Muscle layer of duodenum (tissue), 2 donors: Measurements from ENCODE around the gene POLD1.

ENCODE experiments used
- H3K27ac ChIP-seq: one replicate; pipeline ENCODE4 v1.7.0; 2013; ENCODE audit warnings: mild to moderate bottlenecking, low read length
- H3K27me3 ChIP-seq: one replicate; pipeline ENCODE4 v1.7.0; 2013; ENCODE audit warnings: low read depth, mild to moderate bottlenecking, control low read depth, low read length
- H3K36me3 ChIP-seq, 2 donors: one replicate each; pipeline ENCODE4 v1.7.0; 2013; ENCODE audit warnings: low read length in 2 of 2, control low read depth in 1 of 2, mild to moderate bottlenecking in 1 of 2; ENCODE audit not compliant: insufficient read depth in 2 of 2, control insufficient read depth in 1 of 2
- H3K4me1 ChIP-seq, 2 donors: one replicate each; pipeline ENCODE4 v1.7.0; 2013; ENCODE audit warnings: low read length in 2 of 2, mild to moderate bottlenecking in 2 of 2, control low read depth in 1 of 2, moderate library complexity in 1 of 2; ENCODE audit not compliant: insufficient read depth in 2 of 2, control insufficient read depth in 1 of 2
- H3K4me3 ChIP-seq, 2 donors: one replicate each; pipeline ENCODE4 v1.7.0; 2013; ENCODE audit warnings: low read length in 2 of 2, low read depth in 1 of 2, mild to moderate bottlenecking in 1 of 2
- H3K9me3 ChIP-seq, 2 donors: one replicate each; pipeline ENCODE4 v1.7.0; 2013; ENCODE audit warnings: low read length in 2 of 2, control low read depth in 1 of 2, mild to moderate bottlenecking in 1 of 2; ENCODE audit not compliant: control insufficient read depth in 1 of 2
- donor health status: healthy.

The POLD1 gene

GRCh38 chr19:50356691-50357177 lies 27.4 kb upstream of the POLD1 start:
- Histone ChIP-seq H3K9me3 (no peaks in the 10 kb centered on the region), H3K36me3 (no peaks in the 10 kb centered on the region), H3K4me3 (peak overlapping the region in 1 of 2 donors; percentile 63), H3K27ac (no peak overlapping the region), H3K27me3 (no peaks in the 10 kb centered on the region), H3K4me1 (peaks cover 0 to 2% of the 10 kb centered on the region in 2 donors)

GRCh38 chr19:50357178-50358100 lies 26.7 kb upstream of the POLD1 start:
- H3K27me3 ChIP-seq, result no peaks in the 10 kb centered on the region
- H3K9me3 ChIP-seq, result no peaks in the 10 kb centered on the region
- peak overlapping the region; percentile 87 for H3K27ac ChIP-seq
- H3K4me3 ChIP-seq, result peak overlapping the region; percentile 63 to 76
- no peaks in the 10 kb centered on the region for H3K36me3 ChIP-seq
- H3K4me1 ChIP-seq, result peaks cover 0 to 2% of the 10 kb centered on the region in 2 donors

- Histone ChIP-seq H3K4me1 (peaks cover 0 to 2% of the 10 kb centered on the region in 2 donors), H3K27ac (no peak overlapping the region), H3K9me3 (no peaks in the 10 kb centered on the region), H3K27me3 (no peaks in the 10 kb centered on the region), H3K36me3 (no peaks in the 10 kb centered on the region), H3K4me3 (peak overlapping the region; percentile 59 to 63)
Measured at GRCh38 chr19:50358483-50359327, 25.4 kb upstream of the POLD1 start.

GRCh38 chr19:50359328-50359818 lies 24.8 kb upstream of the POLD1 start:
- no peaks in the 10 kb centered on the region for H3K9me3 ChIP-seq
- H3K27ac ChIP-seq, result no peak overlapping the region
- peaks cover 0 to 2% of the 10 kb centered on the region in 2 donors for H3K4me1 ChIP-seq
- H3K27me3 ChIP-seq, result no peaks in the 10 kb centered on the region
- no peaks in the 10 kb centered on the region for H3K36me3 ChIP-seq
- H3K4me3 ChIP-seq, result no peak overlapping the region

GRCh38 chr19:50361290-50362029 lies 22.7 kb upstream of the POLD1 start:
- Histone ChIP-seq H3K36me3 (no peaks in the 10 kb centered on the region), H3K27ac (no peak overlapping the region), H3K27me3 (no peaks in the 10 kb centered on the region), H3K4me3 (no peak overlapping the region), H3K4me1 (peaks cover 0 to 2% of the 10 kb centered on the region in 2 donors), H3K9me3 (no peaks in the 10 kb centered on the region)

GRCh38 chr19:50362030-50362412 lies 22.1 kb upstream of the POLD1 start:
- Histone ChIP-seq H3K36me3 (no peaks in the 10 kb centered on the region), H3K27ac (no peak overlapping the region), H3K27me3 (no peaks in the 10 kb centered on the region), H3K4me1 (peaks cover 0 to 2% of the 10 kb centered on the region in 2 donors), H3K4me3 (no peak overlapping the region), H3K9me3 (no peaks in the 10 kb centered on the region)

- no peaks in the 10 kb centered on the region for H3K27me3 ChIP-seq
- H3K27ac ChIP-seq, result no peak overlapping the region
- no peak overlapping the region for H3K4me3 ChIP-seq
- H3K4me1 ChIP-seq, result peaks cover 0 to 2% of the 10 kb centered on the region in 2 donors
- no peaks in the 10 kb centered on the region for H3K36me3 ChIP-seq
- no peaks in the 10 kb centered on the region for H3K9me3 ChIP-seq
Measured at GRCh38 chr19:50362656-50363424, 21.3 kb upstream of the POLD1 start.

GRCh38 chr19:50365434-50366306 lies 18.5 kb upstream of the POLD1 start, which contains the start of gene NAPSA:
Gene NAPSA, minus strand, starts transcription at chr19:50365639. Its CDS starts 18 bp downstream, at chr19:50365621.
- Histone ChIP-seq H3K36me3 (no peaks in the 10 kb centered on the region), H3K9me3 (no peaks in the 10 kb centered on the region), H3K4me1 (no peaks in the 10 kb centered on the region), H3K4me3 (no peak within 1 kb of the TSS), H3K27ac (no peak within 1 kb of the TSS), H3K27me3 (no peaks in the 10 kb centered on the region)

- Histone ChIP-seq H3K27ac (peak overlapping the region; percentile 67), H3K27me3 (no peaks in the 10 kb centered on the region), H3K4me1 (no peaks in the 10 kb centered on the region), H3K9me3 (no peaks in the 10 kb centered on the region), H3K4me3 (peak overlapping the region; percentile 86 to 90), H3K36me3 (no peaks in the 10 kb centered on the region)
Measured at GRCh38 chr19:50368649-50369570, 15.2 kb upstream of the POLD1 start.
